GF-D8 (cell line): ENCODE data around the gene RHOB.
"Not testable (repeated sequence)": the region's sequence is repeated elsewhere in the genome, so short reads cannot be mapped to it uniquely, and the experiment has no call there.

Experiments used
- DNase-seq: peaks from one replicate; lab custom pipeline; 2025; lab: John Stamatoyannopoulos, UW

Gene RHOB

GRCh38 chr2:20454036-20454981, 7.4 kb downstream of the RHOB start:
- DNase-seq, result no peak

DNA sequence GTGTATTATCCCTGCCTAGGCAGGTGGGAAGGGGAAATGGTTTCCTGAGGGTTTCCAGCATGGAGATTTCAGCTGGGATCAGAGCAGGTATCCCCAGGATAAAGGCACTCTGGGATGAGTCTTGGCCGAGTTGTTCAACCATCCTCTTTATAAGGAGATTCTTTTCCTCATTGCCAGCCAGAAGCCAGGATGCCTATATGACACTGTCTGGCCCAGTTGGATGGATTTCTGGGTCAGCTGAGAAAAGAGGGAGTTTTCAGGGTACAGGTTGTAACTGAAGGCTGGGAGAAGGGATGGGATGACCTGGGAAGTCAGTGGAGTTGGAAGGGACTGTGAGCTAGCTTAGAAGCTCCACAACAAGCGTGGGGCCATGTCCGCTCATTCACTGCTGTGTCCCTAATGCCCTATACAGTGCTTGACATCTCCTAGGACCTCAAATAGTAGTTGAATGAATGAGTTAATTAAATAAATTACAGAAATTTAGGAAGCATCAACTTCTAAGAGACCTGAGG, 8.3 kb downstream of the RHOB start:
- DNase-seq, result no peak

- no peak for DNase-seq
Observed at GRCh38 chr2:20456116-20456571, 9.3 kb downstream of the RHOB start.

DNA sequence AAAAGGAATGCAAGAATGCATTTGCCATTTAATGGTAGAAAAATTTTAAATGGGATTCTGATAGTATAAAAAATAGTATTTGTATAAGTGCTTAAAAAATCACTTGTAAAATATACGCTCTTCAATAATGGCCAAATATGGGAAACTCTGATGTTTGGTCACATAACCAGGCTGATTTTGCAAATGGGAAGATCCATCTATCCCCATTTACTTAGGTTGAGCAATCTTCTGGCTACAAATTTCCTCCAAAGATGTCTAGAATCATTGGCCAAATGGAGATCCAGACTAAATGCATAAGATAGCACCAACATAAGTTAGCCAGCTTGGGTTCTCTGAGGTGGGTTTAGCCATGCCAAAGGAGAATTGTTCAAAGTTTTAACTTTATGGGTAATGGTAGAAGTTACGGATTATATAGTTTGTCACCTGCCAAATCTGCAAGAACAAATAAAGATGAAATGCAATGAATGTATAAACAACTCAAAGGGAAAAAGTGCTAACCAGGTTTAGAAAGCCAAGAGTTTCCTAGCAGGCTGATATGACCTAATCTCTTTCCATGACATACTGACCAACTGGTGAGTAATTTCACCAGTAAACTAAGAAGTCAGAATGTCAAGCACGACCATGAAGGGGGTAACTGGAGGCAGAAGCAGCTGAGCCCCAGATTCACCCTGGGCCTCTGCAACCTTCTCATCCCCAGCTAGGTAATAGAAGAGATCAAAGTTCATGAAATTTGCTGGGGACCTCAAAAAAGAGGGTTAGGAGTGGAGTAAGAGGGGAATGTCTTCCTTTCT, 10.0 kb downstream of the RHOB start:
- DNase-seq, result no peak

- no peak for DNase-seq
Observed at GRCh38 chr2:20457661-20458630, 11.1 kb downstream of the RHOB start.

DNA sequence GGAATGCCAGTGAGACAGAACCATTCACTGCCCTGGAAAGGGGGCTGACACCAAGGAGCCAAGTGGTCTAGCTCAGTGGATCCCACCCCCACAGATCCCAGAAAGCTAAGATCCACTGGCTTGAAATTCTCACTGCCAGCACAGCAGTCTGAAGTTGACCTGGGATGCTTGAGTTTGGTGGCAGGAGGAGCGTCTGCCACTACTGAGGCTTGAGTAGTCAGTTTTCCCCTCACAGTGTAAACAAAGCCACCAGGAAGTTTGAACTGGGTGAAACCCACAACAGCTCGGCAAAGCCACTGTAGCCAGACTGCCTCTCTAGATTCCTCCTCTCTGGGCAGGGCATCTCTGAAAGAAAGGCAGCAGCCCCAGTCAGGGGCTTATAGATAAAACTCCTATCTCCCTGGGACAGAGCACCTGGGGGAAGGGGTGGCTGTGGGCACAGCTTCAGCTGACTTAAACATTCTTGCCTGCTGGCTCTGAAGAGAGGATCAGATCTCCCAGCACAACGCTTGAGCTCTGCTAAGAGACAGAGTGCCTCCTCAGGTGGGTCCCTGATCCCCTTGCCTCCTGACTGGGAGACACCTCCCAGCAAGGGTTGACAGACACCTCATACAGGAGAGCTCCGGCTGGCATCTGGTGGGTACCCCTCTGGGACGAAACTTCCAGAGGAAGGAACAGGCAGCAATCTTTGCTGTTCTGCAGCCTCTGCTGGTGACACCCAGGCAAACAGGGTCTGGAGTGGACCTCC, 12.0 kb downstream of the RHOB start:
- DNase-seq, result not testable (repeated sequence)

- DNase-seq, result no peak
Observed at GRCh38 chr2:20465716-20466394, 19.0 kb downstream of the RHOB start.

DNA sequence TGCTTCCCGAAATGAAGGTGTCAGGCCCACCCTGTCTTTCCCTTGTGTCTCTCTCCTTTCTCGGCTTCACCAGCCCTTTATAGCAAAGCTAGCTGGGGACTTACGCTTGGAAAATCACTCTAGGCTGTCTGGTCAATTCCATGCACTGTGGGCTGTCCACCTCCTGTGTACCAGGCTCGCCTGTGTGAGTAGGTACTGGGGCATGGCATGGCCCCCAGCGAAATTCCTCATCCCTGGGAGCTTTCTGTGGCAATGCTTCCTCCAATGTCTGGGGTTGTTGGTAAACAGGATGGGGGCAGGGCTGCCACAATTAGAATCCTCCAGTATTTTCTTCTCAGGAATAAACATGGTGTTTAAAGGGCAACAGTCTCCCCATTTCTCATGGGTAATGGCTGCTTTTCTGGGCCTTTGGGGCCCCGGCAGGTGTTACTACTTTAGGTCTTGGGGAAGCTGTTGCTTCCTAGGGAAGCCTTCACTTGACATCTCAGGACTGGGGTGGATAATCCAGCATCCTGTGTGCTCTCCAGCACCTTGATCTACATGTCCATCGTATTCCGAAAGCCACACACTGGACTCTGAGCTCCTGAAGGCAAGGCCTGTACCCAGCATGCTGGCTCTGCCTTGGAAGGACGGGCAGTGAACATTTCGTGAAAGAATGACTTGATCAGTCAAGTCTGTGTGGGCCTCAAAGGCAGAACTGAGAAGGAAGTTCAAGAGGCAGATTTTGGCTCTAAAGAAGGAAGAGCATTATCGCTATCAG, 21.1 kb downstream of the RHOB start:
- no peak for DNase-seq

DNA sequence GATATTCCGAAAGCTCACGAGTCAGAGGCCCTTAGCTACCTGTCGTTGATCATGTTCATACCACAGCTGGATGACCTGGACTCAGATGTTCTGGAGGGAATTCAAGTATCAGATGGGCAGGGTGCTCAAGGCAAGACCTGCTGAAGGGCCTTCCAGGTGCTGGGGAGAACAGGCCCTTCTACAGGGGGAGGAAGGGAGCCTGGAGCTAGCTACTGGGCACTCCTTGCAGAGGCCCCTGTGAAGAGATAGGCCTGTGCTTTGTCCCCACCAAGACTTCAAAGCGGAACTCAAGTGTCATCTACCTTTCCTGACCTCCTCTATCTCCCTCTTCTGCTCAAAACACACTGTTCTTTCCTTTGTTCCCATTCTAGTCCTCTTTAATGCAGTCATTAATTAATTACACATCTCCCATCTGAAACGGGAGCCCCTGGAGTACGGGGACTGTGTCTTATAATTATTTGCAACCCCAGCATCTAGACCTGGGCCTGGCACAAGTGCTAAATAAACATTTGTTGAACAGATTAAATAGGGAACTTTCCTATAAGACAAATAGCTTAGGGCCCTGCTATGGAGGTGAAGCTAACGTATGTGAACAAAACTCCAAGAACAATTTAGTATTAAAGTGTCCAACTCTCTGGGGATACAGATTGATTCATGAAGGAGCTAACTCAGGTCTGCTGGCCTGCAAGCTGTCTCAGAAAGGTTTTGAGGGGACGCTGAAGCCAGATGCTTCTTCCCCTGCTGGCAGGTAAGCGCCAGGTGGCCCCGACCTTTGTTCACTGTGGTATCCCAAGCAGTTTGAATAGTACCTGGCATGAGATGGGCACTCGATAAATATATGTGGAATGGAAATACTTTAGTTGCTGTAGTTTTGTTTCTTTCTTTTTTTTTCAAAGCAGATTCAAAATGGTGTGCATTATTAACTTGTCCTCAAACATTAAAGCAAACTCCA, 22.0 kb downstream of the RHOB start:
- no peak for DNase-seq

GRCh38 chr2:20469595-20469994, 22.7 kb downstream of the RHOB start:
- no peak for DNase-seq

- no peak for DNase-seq
Observed at GRCh38 chr2:20470211-20470610, 23.3 kb downstream of the RHOB start.

DNA sequence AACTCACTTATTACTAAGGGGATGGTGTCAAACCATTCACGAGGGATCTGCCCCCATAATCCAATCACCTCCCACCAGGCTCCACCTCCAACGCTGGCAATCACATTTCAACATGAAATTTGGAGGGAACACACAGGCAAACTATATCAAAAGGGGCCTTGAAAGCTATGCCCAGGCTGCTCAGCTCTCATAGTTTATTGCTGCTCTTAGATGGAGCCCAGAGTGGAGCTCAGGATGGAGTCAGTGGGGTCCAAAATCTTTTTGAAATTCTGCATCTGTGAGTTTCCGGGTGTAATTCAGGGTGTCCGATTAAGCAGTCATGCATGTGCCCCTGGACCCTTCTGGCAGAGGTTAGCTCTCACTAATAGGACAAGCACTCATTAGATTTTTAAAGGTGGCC, 24.3 kb downstream of the RHOB start:
- no peak for DNase-seq

DNA sequence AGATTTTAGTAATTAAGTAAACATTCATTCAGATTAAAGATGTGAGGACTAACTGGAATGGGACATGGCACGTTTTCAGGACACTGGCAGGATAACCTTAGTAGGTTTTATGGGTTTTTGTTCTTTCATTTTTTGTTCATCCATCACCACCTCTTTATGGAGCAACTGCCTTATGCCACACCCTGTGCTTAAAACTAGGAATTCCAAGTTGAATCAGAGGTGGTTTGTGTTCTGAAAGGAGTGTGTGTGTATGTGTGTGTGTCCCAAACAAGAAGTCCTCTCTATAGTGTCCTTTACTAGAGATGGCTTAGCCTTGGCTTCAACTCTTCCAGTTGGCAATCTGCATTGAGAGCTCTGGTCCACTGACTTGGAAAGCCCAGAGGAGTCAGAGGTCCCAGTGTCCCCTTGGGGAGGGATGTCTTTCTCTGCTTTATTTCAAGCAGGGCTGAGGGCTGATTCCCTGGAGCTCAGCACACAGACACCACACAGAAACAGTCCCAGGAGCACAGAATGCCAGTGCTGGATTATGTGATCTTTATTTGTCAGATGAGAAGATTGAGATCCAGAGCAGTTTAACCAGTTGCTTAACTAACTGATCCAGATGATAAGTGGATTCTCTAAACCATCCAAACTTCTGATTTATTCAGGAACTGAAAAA, 25.2 kb downstream of the RHOB start:
- no peak for DNase-seq

DNA sequence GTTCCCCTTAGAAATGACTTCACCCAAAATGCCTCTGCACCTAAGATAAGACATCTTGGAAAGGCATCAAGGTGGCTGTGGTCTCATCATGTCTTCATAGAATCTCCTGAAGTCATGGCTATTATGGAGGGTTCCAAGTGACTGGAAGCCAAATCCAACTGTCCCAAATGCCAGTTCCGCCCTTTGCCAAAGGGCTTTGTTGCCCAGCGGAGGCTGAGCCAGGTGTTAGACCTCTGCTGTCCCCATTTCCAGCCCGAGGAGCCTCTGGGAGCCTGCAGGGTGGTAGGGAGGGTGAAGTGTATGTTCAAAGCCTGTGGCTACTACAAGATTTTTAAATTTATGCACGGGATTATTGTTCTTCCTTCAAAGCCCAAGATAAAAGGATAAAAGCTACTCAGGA, 25.7 kb downstream of the RHOB start:
- no peak for DNase-seq

GRCh38 chr2:20473128-20473527, 26.3 kb downstream of the RHOB start:
- DNase-seq, result no peak

DNA sequence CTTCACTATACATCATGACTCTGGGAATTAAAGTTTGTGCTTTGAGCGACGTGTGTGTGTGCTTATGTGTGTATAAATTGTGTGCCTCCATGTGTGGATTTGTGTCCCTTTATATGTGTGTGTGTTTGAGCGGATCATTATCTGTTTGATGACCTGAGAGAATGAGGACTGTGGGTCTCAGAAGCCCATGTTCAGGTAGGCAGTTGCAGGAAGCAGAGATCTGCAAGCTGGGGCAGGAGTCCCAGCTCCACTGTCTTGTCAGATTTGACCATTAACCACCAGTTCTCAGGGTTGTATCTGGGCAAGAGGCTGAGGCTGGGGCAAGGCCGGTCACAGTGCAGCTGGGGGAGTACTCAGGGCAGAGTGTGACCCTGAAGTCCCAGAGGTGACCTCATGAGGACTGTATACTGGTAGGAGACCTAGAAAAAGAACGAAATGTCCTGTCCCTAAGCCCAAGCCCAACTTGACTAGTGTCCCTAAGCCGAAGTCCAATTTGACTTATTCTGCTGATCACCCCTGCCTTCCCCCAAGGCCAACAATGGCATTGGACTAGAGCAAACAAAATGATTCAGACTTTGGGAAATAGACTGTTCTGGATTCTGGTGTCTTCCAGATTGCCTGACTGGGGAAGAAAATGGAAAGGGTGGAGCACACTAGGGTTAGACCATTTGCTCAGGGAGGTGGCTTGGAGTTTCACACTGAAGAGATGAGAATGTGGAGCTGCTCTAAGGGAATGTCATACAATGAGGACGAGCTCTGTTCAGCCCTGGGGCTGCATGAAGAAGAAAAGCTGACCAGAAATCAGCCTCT, 28.1 kb downstream of the RHOB start:
- DNase-seq, result no peak

- no peak for DNase-seq
Observed at GRCh38 chr2:20475567-20475952, 28.7 kb downstream of the RHOB start.
